K562 (cell line): ENCODE results near the gene NR6A1.

Experiments
- BDP1 ChIP-seq: IDR thresholded peaks from 3 replicates; pipeline ENCODE4 v1.6.1; 2011; ENCODE audit not compliant: insufficient read length, insufficient read depth
- ETV6 ChIP-seq, 3 experiments: fragments of 150-350 bp in 1 of 3; sonication (generic) in 1 of 3; formaldehyde crosslinking in 1 of 3; IDR thresholded peaks; 2 replicates each; pipeline versions ENCODE4 v1.6.1 to v1.8.0; 2014 to 2022; ENCODE audit warnings: borderline replicate concordance in 2 of 3, low read depth in 2 of 3, antibody characterized with exemption in 1 of 3, low read length in 1 of 3, mild to moderate bottlenecking in 1 of 3, missing genetic modification reagents in 1 of 3
- FOXK1 ChIP-seq: sonication (generic); formaldehyde crosslinking; IDR thresholded peaks from 2 replicates; pipeline ENCODE4 v1.8.0; 2022; ENCODE audit warnings: missing genetic modification reagents, mild to moderate bottlenecking, borderline replicate concordance
- GATAD2A ChIP-seq: fragments of 450-650 bp; IDR thresholded peaks from 2 replicates; pipeline ENCODE4 v1.6.1; 2017
- HCFC1 ChIP-seq: IDR thresholded peaks from 2 replicates; pipeline ENCODE4 v1.6.1; 2012; ENCODE audit warnings: low read depth, low read length, improper control_type of control experiment
- POLR2A ChIP-seq: fragments of 450-650 bp; conservative IDR thresholded peaks from 2 replicates; pipeline ENCODE4 v1.6.1; 2016
- POLR2AphosphoS5 ChIP-seq: IDR thresholded peaks from 2 replicates; pipeline ENCODE4 v1.6.1; 2011; ENCODE audit warnings: mild to moderate bottlenecking, low read depth, low read length, moderate library complexity; ENCODE audit not compliant: control insufficient read depth, insufficient read depth
- SMAD4 ChIP-seq: fragments of 250-450 bp; sonication (Bioruptor Pico); conservative IDR thresholded peaks from 2 replicates; pipeline ENCODE4 v1.8.0; 2021; ENCODE audit warnings: inconsistent platforms, mild to moderate bottlenecking, moderate library complexity
- ZNF274 ChIP-seq: IDR thresholded peaks from 2 replicates; pipeline ENCODE4 v1.6.1; 2011; ENCODE audit warnings: low read depth, mild to moderate bottlenecking, low read length, moderate library complexity, borderline replicate concordance
- TF ChIP-seq, protein P1 (sequence below): fragments of 450-650 bp; conservative IDR thresholded peaks from 2 replicates; pipeline ENCODE4 v1.6.1; 2016; ENCODE audit warnings: missing genetic modification characterization, low read depth, mild to moderate bottlenecking, control low read depth, missing compliant biosample characterization
- TF ChIP-seq, protein P2 (sequence below): fragments of 250-450 bp; sonication (Bioruptor Pico); IDR thresholded peaks from 2 replicates; pipeline ENCODE4 v1.5.0; 2021

DNA sequence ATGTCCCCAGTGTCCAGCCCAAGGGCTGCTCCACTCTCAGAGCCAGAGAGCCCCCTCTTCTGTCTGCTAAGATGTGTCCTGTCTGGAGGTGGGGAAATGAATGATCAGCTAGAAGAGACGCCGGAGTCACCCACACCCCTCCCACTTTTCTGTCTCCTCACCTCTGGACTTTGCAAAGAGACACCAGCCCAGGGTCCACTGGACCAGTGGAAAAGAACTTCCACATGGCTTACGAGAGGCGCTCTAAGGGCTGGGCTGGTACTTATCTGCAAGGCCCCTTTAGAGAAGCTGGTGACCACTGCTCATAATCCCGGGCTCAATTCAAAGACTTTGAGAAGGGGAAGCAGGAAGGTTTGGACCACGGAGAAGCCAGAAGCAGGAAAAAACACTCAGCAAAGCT lies 273.1 kb downstream of the NR6A1 start:
- TF ChIP-seq HCFC1, result no peak
- TF ChIP-seq GATAD2A, result no peak
- TF ChIP-seq, protein P1, sequence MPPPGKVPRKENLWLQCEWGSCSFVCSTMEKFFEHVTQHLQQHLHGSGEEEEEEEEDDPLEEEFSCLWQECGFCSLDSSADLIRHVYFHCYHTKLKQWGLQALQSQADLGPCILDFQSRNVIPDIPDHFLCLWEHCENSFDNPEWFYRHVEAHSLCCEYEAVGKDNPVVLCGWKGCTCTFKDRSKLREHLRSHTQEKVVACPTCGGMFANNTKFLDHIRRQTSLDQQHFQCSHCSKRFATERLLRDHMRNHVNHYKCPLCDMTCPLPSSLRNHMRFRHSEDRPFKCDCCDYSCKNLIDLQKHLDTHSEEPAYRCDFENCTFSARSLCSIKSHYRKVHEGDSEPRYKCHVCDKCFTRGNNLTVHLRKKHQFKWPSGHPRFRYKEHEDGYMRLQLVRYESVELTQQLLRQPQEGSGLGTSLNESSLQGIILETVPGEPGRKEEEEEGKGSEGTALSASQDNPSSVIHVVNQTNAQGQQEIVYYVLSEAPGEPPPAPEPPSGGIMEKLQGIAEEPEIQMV (tag), result no peak
- TF ChIP-seq POLR2A, result no peak
- TF ChIP-seq ETV6 (IDR thresholded peaks at IDR 0.05; ENCODE audit: borderline replicate concordance in 1 of 2, low read depth in 2 of 2, low read length in 1 of 2), result no peak
- TF ChIP-seq ETV6 (CRISPR knock-in tag; IDR thresholded peaks at IDR 0.05; ENCODE audit: borderline replicate concordance), result no peak
- no peak for TF ChIP-seq POLR2AphosphoS5
- no peak for TF ChIP-seq SMAD4 (CRISPR knock-in tag)
- TF ChIP-seq, protein P2, sequence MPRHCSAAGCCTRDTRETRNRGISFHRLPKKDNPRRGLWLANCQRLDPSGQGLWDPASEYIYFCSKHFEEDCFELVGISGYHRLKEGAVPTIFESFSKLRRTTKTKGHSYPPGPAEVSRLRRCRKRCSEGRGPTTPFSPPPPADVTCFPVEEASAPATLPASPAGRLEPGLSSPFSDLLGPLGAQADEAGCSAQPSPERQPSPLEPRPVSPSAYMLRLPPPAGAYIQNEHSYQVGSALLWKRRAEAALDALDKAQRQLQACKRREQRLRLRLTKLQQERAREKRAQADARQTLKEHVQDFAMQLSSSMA (CRISPR knock-in tag), result no peak
- no peak for TF ChIP-seq ZNF274
- no peak for TF ChIP-seq BDP1
- TF ChIP-seq FOXK1, result no peak
